ENCODE data around the gene GK.

Gene GK

GRCh38 chrX:30779453-30780030, 126.3 kb downstream of the GK start:
- FAIRE-seq, result no peak
- DNase-seq (ENCODE audit: insufficient read length, low spot score), result no peak
- no peak for TF ChIP-seq POLR2A (IDR thresholded peaks at IDR 0.05; ENCODE audit: low read depth, low read length)
